GM12872 (cell line): ENCODE measurements around the gene PCDHGA8.

Experiments used
- TF ChIP-seq, protein P1 (sequence below): IDR thresholded peaks from 3 replicates; pipeline ENCODE4 v1.5.1; 2011; ENCODE audit warnings: low read depth, mild to moderate bottlenecking, low read length, moderate library complexity; ENCODE audit not compliant: insufficient read depth

PCDHGA8 gene

DNA sequence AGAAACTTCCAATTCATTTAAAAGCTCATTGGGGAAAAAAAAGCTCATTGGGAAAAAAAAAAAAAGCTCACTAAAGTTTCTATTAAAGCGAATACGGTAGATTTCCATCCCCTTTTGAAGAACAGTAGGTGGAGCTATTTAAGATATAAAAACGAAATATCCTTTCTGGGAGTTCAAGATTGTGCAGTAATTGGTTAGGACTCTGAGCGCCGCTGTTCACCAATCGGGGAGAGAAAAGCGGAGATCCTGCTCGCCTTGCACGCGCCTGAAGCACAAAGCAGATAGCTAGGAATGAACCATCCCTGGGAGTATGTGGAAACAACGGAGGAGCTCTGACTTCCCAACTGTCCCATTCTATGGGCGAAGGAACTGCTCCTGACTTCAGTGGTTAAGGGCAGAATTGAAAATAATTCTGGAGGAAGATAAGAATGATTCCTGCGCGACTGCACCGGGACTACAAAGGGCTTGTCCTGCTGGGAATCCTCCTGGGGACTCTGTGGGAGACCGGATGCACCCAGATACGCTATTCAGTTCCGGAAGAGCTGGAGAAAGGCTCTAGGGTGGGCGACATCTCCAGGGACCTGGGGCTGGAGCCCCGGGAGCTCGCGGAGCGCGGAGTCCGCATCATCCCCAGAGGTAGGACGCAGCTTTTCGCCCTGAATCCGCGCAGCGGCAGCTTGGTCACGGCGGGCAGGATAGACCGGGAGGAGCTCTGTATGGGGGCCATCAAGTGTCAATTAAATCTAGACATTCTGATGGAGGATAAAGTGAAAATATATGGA is 38.1 kb downstream of the PCDHGA8 start, which contains the start of gene PCDHGA12:
TSS of gene PCDHGA12 (plus strand) at position 176 of the 782 bp plus-strand sequence. CDS start at position 429, 253 bp downstream.
- TF ChIP-seq, protein P1, sequence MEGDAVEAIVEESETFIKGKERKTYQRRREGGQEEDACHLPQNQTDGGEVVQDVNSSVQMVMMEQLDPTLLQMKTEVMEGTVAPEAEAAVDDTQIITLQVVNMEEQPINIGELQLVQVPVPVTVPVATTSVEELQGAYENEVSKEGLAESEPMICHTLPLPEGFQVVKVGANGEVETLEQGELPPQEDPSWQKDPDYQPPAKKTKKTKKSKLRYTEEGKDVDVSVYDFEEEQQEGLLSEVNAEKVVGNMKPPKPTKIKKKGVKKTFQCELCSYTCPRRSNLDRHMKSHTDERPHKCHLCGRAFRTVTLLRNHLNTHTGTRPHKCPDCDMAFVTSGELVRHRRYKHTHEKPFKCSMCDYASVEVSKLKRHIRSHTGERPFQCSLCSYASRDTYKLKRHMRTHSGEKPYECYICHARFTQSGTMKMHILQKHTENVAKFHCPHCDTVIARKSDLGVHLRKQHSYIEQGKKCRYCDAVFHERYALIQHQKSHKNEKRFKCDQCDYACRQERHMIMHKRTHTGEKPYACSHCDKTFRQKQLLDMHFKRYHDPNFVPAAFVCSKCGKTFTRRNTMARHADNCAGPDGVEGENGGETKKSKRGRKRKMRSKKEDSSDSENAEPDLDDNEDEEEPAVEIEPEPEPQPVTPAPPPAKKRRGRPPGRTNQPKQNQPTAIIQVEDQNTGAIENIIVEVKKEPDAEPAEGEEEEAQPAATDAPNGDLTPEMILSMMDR: peak; percentile 75

DNA sequence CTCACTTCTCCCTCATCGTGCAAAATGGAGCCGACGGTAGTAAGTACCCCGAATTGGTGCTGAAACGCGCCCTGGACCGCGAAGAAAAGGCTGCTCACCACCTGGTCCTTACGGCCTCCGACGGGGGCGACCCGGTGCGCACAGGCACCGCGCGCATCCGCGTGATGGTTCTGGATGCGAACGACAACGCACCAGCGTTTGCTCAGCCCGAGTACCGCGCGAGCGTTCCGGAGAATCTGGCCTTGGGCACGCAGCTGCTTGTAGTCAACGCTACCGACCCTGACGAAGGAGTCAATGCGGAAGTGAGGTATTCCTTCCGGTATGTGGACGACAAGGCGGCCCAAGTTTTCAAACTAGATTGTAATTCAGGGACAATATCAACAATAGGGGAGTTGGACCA is 38.9 kb downstream of the PCDHGA8 start:
- TF ChIP-seq, protein P1: no peak

DNA sequence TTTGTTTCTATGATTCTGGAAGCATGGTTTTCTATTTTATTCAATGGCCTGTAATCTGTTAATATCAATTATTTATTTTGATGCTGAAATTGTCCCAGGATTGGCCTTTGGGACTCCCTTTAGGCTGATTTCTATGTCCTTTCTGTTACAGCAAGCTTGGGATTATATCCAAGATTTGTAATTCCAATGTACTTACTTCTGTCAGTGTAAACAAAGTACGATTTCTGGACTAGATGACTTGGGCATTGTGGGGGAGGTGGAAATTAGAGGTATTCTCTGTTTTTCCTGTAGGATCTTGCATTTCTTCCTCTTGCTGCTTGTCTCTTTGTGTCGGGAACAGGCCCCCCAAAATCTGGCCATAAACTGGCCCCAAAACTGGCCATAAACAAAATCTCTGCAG is 41.6 kb downstream of the PCDHGA8 start:
- TF ChIP-seq, protein P1: no peak

DNA sequence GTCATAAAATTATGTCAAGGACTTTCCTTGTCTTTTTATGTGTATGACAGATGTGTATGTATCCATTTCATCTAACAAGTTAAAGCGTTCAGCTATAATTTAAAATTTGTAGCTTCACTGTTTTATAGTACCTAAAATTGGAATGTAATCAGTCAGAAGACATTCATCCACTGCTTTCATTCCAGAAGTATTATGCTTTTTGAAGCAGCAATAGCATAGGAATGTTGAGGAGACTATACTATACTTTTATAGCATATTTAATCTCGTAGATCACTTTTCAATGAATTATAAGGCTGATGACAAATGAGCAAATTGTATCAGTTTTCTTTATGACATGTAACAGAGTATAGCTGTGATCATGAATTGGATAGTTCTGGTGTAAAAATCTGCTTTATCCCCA is 44.8 kb downstream of the PCDHGA8 start:
- TF ChIP-seq, protein P1: no peak

DNA sequence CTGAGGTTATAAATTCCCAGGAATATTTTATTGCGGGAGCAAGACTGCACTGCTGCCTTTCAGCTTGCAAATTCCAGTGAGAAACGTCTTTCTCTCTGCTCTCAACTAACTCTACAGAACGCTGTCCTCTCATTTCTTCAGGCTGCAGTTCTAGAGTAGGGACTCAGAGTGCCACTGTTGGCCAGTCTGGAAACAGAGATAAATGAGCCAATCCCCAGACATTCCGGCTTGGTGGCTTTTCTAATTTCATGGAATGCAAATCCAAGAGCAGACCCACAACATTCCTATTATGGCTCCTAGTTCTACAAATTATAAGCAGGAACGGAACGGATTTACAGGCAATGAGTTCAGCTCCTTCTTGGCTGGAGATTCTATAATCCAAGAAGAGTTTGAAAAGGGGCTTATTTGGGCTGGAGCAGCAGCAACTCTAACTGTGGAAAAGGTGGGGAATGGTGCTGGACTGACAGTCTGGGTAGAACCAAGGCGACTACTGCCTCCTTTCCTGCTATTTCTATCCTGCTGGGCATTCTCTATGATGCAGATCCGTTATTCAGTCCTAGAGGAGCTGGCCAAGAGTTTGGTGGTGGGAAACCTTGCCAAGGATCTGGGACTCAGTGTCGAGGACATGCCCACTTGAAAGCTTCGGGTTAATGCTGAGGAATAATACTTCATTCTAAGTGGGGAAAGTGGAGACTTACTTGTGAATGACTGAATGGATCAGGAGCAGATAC is 47.1 kb downstream of the PCDHGA8 start:
- TF ChIP-seq, protein P1: no peak

DNA sequence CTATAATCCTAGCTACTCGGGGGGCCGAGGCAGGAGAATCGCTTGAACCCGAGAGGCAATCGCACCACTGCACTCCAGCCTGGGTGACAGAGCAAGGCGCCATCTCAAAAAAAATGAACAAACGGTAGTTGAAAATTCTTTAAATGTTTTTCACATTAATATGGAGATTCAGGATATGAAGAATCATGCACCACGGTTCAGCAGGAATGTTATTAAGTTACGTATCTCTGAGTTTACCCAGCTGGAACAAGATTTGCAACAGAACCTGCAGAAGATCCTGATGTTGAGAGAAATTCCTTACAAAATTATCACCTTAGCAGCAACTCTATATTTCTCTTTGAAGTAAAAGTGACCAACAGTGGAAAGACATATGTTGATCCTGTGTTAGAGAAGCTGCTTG is 47.9 kb downstream of the PCDHGA8 start:
- TF ChIP-seq, protein P1: no peak

DNA sequence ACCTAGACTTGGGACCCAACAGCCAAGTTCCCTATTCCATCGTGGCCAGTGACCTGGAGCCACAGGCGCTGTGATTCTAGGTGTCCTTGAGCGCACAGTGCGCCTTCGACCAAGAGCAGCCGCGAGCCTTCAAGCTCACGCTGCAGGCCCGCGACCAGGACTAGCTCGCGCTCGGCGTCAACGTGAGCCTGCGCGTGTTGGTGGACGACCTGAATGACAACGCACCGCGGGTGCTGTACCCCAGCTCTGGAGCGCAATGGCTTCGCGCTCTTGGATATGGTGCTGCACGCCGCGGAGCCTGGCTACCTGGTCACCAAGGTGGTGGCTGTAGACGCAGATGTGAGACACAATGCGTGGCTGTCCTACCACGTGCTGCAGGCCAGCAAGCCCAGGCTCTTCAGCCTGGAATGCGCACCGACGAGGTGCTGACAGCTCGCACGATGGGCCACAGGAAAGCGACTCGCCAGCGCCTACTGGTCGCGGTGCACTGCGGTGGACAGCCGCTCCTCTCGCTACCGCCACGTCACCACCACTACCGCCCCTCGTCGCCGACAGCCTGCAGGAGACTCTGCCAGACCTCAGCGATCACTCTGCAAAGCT is 49.2 kb downstream of the PCDHGA8 start:
- TF ChIP-seq, protein P1: no peak
